H1 (cell line): ENCODE results near the gene SND1. TPM values are rescaled to one million over a fixed set of nuclear protein-coding genes. Genes with fewer than 3 reads are reported as not detected.

Source experiments
- CTCF ChIA-PET: fragments of 300-600 bp; sonication (Branson Sonifier 250); formaldehyde crosslinking; loops from one replicate; lab custom pipeline; 2021; ENCODE audit not compliant: partially characterized antibody; lab: Charles Lee
- POLR2A ChIA-PET: fragments of 300-600 bp; sonication (Branson Sonifier 250); formaldehyde crosslinking; loops from one replicate; lab custom pipeline; 2021; ENCODE audit warnings: inconsistent platforms; ENCODE audit not compliant: partially characterized antibody; lab: Charles Lee
- DNase-seq, 2 experiments: peaks; one replicate each; pipeline versions ENCODE4 v3.0.0 to v3.0.0-alpha.2; 2010 to 2022; ENCODE audit warnings: low spot score in 2 of 2, low read depth in 1 of 2, mixed read lengths in 1 of 2
- FAIRE-seq: peaks from 2 replicates; lab custom pipeline; 2011; peaks lifted over from hg19 to GRCh38; lab: Jason Lieb, UNC
- H2AFZ ChIP-seq: 2 replicates; pipeline ENCODE4 v1.8.1; 2012; ENCODE audit warnings: low read length, inconsistent platforms
- H2AK5ac ChIP-seq: 2 replicates; pipeline ENCODE4 v1.6.1; 2013; ENCODE audit warnings: low read depth, low read length
- H2BK120ac ChIP-seq: replicated peaks from 2 replicates; pipeline ENCODE3; 2013; ENCODE audit warnings: low read depth, low read length, inconsistent platforms
- H2BK12ac ChIP-seq: 2 replicates; pipeline ENCODE4 v1.6.1; 2013; ENCODE audit warnings: low read depth, low read length
- H2BK15ac ChIP-seq: 2 replicates; pipeline ENCODE4 v1.6.1; 2013; ENCODE audit warnings: low read length
- H2BK20ac ChIP-seq: 2 replicates; pipeline ENCODE4 v1.6.1; 2013; ENCODE audit warnings: low read length
- H2BK5ac ChIP-seq: 2 replicates; pipeline ENCODE4 v1.6.1; 2013; ENCODE audit warnings: low read depth, low read length
- H3K14ac ChIP-seq: 2 replicates; pipeline ENCODE4 v1.6.1; 2013; ENCODE audit warnings: inconsistent platforms; ENCODE audit not compliant: insufficient read length
- H3K18ac ChIP-seq: 2 replicates; pipeline ENCODE4 v1.6.1; 2013; ENCODE audit warnings: low read length; ENCODE audit errors: extremely low read depth
- H3K23ac ChIP-seq: 2 replicates; pipeline ENCODE4 v1.6.1; 2013; ENCODE audit warnings: inconsistent platforms; ENCODE audit not compliant: insufficient read length
- H3K23me2 ChIP-seq: 2 replicates; pipeline ENCODE4 v1.6.1; 2013; ENCODE audit warnings: low read depth, low read length
- H3K27ac ChIP-seq: 2 replicates; pipeline ENCODE4 v1.6.1; 2011; ENCODE audit warnings: low read depth, low read length, inconsistent platforms
- H3K27me3 ChIP-seq, 4 experiments: replicated peaks in 1 of 4; 1 replicate in 1 of 4; 2 replicates in 3 of 4; pipeline versions ENCODE4 v1.6.1 to v1.8.1; 2011 to 2013; ENCODE audit warnings: low read length in 3 of 4, mild to moderate bottlenecking in 3 of 4, inconsistent platforms in 2 of 4, mixed read lengths in 2 of 4, moderate library complexity in 1 of 4; ENCODE audit not compliant: control insufficient read depth in 3 of 4, insufficient read depth in 3 of 4; ENCODE audit errors: extremely low read depth in 1 of 4
- H3K36me3 ChIP-seq, 4 experiments: 2 replicates each; pipeline versions ENCODE4 v1.6.1 to v1.8.1; 2011 to 2013; ENCODE audit warnings: mild to moderate bottlenecking in 4 of 4, low read length in 3 of 4, moderate library complexity in 2 of 4, control low read depth in 1 of 4, inconsistent platforms in 1 of 4; ENCODE audit not compliant: insufficient read depth in 4 of 4, control insufficient read depth in 2 of 4
- H3K4ac ChIP-seq: replicated peaks from 2 replicates; pipeline ENCODE3; 2013; ENCODE audit warnings: low read length, low read depth, mixed read lengths, inconsistent platforms; ENCODE audit not compliant: insufficient read length
- H3K4me1 ChIP-seq, 4 experiments: replicated peaks in 1 of 4; 1 replicate in 1 of 4; 2 replicates in 3 of 4; pipeline versions ENCODE4 v1.6.1 to v1.8.1; 2011 to 2013; ENCODE audit warnings: low read length in 3 of 4, inconsistent platforms in 2 of 4, mixed read lengths in 1 of 4; ENCODE audit not compliant: insufficient read depth in 4 of 4, control insufficient read depth in 3 of 4
- H3K4me2 ChIP-seq, 2 experiments: 2 replicates each; pipeline versions ENCODE4 v1.6.1 to v1.8.1; 2011 to 2013; ENCODE audit warnings: low read depth in 2 of 2, low read length in 2 of 2, control low read depth in 1 of 2, inconsistent platforms in 1 of 2, mild to moderate bottlenecking in 1 of 2; ENCODE audit not compliant: insufficient read depth in 1 of 2
- H3K4me3 ChIP-seq, 4 experiments: fragments of 200-600, 300-600 bp in 1 of 4; sonication (generic), shearing (Covaris generic), sonication (Bioruptor Twin) in 1 of 4; 2 replicates each; pipeline versions ENCODE4 v1.5.1 to v1.8.1; 2011 to 2016; ENCODE audit warnings: low read length in 4 of 4, low read depth in 3 of 4, control low read depth in 2 of 4, inconsistent platforms in 2 of 4, mild to moderate bottlenecking in 2 of 4, mixed read lengths in 1 of 4, moderate library complexity in 1 of 4; ENCODE audit not compliant: insufficient read depth in 2 of 4; ENCODE audit errors: extremely low read depth in 1 of 4
- H3K56ac ChIP-seq: replicated peaks from 2 replicates; pipeline ENCODE3; 2013; ENCODE audit warnings: low read depth, mild to moderate bottlenecking, mixed read lengths, low read length, inconsistent platforms; ENCODE audit not compliant: insufficient read length
- H3K79me1 ChIP-seq: 2 replicates; pipeline ENCODE4 v1.6.1; 2013; ENCODE audit warnings: low read depth, low read length, control low read depth
- H3K79me2 ChIP-seq, 2 experiments: 2 replicates each; pipeline versions ENCODE4 v1.6.1 to v1.8.1; 2012 to 2013; ENCODE audit warnings: low read length in 2 of 2, mild to moderate bottlenecking in 2 of 2, inconsistent platforms in 1 of 2; ENCODE audit not compliant: insufficient read depth in 2 of 2, control insufficient read depth in 1 of 2
- H3K9ac ChIP-seq, 4 experiments: replicated peaks in 1 of 4; 1 replicate in 1 of 4; 2 replicates in 3 of 4; pipeline versions ENCODE4 v1.6.1 to v1.8.1; 2011 to 2013; ENCODE audit warnings: low read depth in 3 of 4, low read length in 3 of 4, control low read depth in 2 of 4, mild to moderate bottlenecking in 2 of 4, moderate library complexity in 2 of 4, inconsistent platforms in 1 of 4; ENCODE audit errors: extremely low read depth in 1 of 4
- H3K9me3 ChIP-seq, 2 experiments: 2 replicates each; pipeline versions ENCODE4 v1.6.1 to v1.8.1; 2012 to 2013; ENCODE audit warnings: mild to moderate bottlenecking in 2 of 2, moderate library complexity in 2 of 2, control low read depth in 1 of 2, inconsistent platforms in 1 of 2, low read depth in 1 of 2, low read length in 1 of 2, mixed read lengths in 1 of 2; ENCODE audit not compliant: insufficient read depth in 2 of 2
- H4K20me1 ChIP-seq, 2 experiments: replicated peaks in 1 of 2; 2 replicates each; pipeline versions ENCODE3 to v1.8.1; 2011 to 2013; ENCODE audit warnings: inconsistent platforms in 2 of 2, low read length in 2 of 2, mild to moderate bottlenecking in 1 of 2; ENCODE audit not compliant: insufficient read depth in 2 of 2, control insufficient read depth in 1 of 2
- H4K5ac ChIP-seq: 2 replicates; pipeline ENCODE4 v1.6.1; 2013; ENCODE audit warnings: low read length, low read depth, mixed read lengths, inconsistent platforms; ENCODE audit not compliant: insufficient read length
- H4K8ac ChIP-seq: 2 replicates; pipeline ENCODE4 v1.8.0; 2013; ENCODE audit warnings: mild to moderate bottlenecking, moderate library complexity, low read length, inconsistent platforms; ENCODE audit not compliant: insufficient read depth; ENCODE audit errors: extremely low read depth
- H4K91ac ChIP-seq: replicated peaks from 2 replicates; pipeline ENCODE3; 2013; ENCODE audit warnings: low read length, mixed read lengths, inconsistent platforms; ENCODE audit not compliant: insufficient read length
- ASH2L ChIP-seq: fragments of 200-600, 300-600 bp; sonication (generic); IDR thresholded peaks from one replicate; pipeline ENCODE4 v1.7.1; 2017; ENCODE audit warnings: low read length
- CREB1 ChIP-seq: IDR thresholded peaks from 2 replicates; pipeline ENCODE4 v1.6.1; 2012; ENCODE audit warnings: inconsistent platforms
- CTBP2 ChIP-seq: IDR thresholded peaks from 2 replicates; pipeline ENCODE4 v1.7.0; 2011; ENCODE audit warnings: borderline replicate concordance, mild to moderate bottlenecking, moderate library complexity, mixed read lengths, low read length; ENCODE audit not compliant: insufficient read depth, insufficient read length
- FOSL1 ChIP-seq: IDR thresholded peaks from 2 replicates; pipeline ENCODE4 v1.6.1; 2011; ENCODE audit warnings: mild to moderate bottlenecking, low read depth, low read length, moderate library complexity; ENCODE audit not compliant: insufficient read depth
- JUN ChIP-seq: IDR thresholded peaks from 2 replicates; pipeline ENCODE4 v1.6.1; 2011; ENCODE audit warnings: low read depth, mild to moderate bottlenecking, improper control_type of control experiment, low read length
- MAX ChIP-seq: IDR thresholded peaks from 2 replicates; pipeline ENCODE4 v1.6.1; 2012; ENCODE audit warnings: inconsistent platforms
- TAF1 ChIP-seq: IDR thresholded peaks from 2 replicates; pipeline ENCODE4 v1.6.1; 2011; ENCODE audit warnings: mild to moderate bottlenecking, low read depth, low read length
- WGBS, 2 experiments: shearing (Covaris generic) in 1 of 2; methylation state at CpG; one replicate each; pipeline versions ENCODE4 v1.1.6 to v1.1.7; 2013 to 2015; ENCODE audit warnings: low lambda C conversion rate in 2 of 2, mixed read lengths in 2 of 2, inconsistent platforms in 1 of 2, low coverage in 1 of 2, missing lambda C conversion rate in 1 of 2; ENCODE audit not compliant: insufficient replicate concordance in 2 of 2, insufficient coverage in 1 of 2, insufficient read length in 1 of 2; ENCODE audit errors: extremely low coverage in 1 of 2, missing lambda C conversion rate in 1 of 2; 5-methylcytosine and 5-hydroxymethylcytosine counted together
- polyA plus RNA-seq, 7 experiments: library from polyadenylated mRNA; depleted of rRNA in 3 of 7; stranded (reverse) in 5 of 7; unstranded in 2 of 7; fragments of >200 nt in 5 of 7; fragments of 200-250 nt in 2 of 7; gene quantifications; 1 replicate in 5 of 7; 2 replicates in 1 of 7; 4 replicates in 1 of 7; pipeline versions ENCODE4 v1.2.1 to v1.2.3, GENCODE V29; 2011 to 2013; ENCODE audit warnings: missing spikeins in 2 of 7, mixed read lengths in 2 of 7
- total RNA-seq: library from RNA; stranded (reverse); fragmentation: NEBNext Ultra II Directional; extraction: Animal tissue kit (Norgen Biotek cat#: 25700); gene quantifications from 2 replicates; pipeline ENCODE4 v1.2.1, GENCODE V29; 2021

SND1 gene
- total and polyA plus RNA-seq, 2 of the 8 experiments (the other 6 are each of a cell fraction or from before 2014, with no cell fraction given), result 122 to 290 TPM

- Histone ChIP-seq H4K91ac (no peak overlapping the region), H3K23ac (no peak overlapping the region), H3K79me2 (no peaks in the 10 kb centered on the region), H3K4me2 (no peak overlapping the region), H3K23me2 (peaks cover 2% of the 10 kb centered on the region; the same call in 1 of the 2 replicates), H3K36me3 (no peaks in the 10 kb centered on the region), H3K56ac (no peak overlapping the region), H3K9me3 (no peaks in the 10 kb centered on the region), H4K5ac (no peak overlapping the region), H3K9ac (no peak overlapping the region), H4K8ac (no peak overlapping the region), H3K4me1 (no peaks in the 10 kb centered on the region; a peak in 2 of 7 replicates), H3K14ac (no peak overlapping the region), H4K20me1 (no peaks in the 10 kb centered on the region), H2BK20ac (no peak overlapping the region), H3K18ac (no peak overlapping the region), H2AK5ac (no peak overlapping the region), H3K27ac (no peak overlapping the region), H2BK120ac (no peak overlapping the region), H3K4me3 (no peak overlapping the region), H2AFZ (no peak overlapping the region), H3K4ac (no peak overlapping the region), H2BK12ac (no peak overlapping the region), H2BK15ac (no peak overlapping the region), H3K79me1 (no peaks in the 10 kb centered on the region), H2BK5ac (no peak overlapping the region), H3K27me3 (peaks cover 13 to 32% (median 26%) of the 10 kb centered on the region in 4 experiments)
- 94% methylated on average over 5 of the region's 7 CpGs; no CpG with 5 or more reads in 1 of the 2 experiments for WGBS, 2 experiments
- CTCF ChIA-PET, result interaction anchor here (0.9 to 5.3 kb wide), 4 partner anchors 26 to 100 kb away, joined by 3 to 63 read pairs (median 6); no protein-coding TSS in a partner anchor
- TF ChIP-seq ASH2L (no peak), CREB1 (no peak), FOSL1 (no peak), TAF1 (no peak), MAX (no peak), CTBP2 (no peak), JUN (no peak)
- DNase-seq, result no peak
- POLR2A ChIA-PET, result no interaction called here
- no peak for FAIRE-seq
Observed at GRCh38 chr7:128108129-128108528, 456.1 kb downstream of the SND1 start.
